ENCODE measurements around the gene FAM20C. TPM values are rescaled to one million over a fixed set of nuclear protein-coding genes. Genes with fewer than 3 reads are reported as not detected.

The FAM20C gene
- total RNA-seq, 1 donor from 2014 or later, result 23.4 TPM

DNA sequence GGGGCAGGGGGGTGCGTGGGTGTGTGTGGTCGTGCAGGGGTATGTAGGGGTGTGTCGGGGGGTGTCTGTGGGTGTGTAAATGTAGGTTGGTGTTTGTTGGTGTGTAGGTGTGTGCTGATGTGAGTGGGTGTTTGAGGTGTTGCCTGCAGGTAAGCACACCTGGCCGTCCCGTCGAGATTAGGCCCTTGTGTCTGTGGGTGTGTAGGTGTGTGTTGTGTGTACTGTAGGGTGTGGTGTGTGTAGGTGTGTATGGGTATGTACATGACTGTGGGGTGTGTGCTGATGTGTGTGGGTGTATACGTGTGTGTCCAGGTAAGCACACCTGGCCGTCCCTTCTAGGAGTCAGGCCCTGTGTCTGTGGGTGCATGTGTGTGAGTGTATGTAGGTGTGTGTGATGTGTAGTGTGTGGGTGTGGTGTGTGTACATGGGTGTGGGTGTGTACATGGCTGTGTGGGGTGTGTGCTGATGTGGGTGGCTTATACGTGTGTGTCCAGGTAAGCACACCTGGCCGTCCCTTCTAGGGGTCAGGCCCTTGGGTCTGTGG, 15.8 kb downstream of the FAM20C start:
- DNase-seq (ENCODE audit: low spot score), result no peak

DNA sequence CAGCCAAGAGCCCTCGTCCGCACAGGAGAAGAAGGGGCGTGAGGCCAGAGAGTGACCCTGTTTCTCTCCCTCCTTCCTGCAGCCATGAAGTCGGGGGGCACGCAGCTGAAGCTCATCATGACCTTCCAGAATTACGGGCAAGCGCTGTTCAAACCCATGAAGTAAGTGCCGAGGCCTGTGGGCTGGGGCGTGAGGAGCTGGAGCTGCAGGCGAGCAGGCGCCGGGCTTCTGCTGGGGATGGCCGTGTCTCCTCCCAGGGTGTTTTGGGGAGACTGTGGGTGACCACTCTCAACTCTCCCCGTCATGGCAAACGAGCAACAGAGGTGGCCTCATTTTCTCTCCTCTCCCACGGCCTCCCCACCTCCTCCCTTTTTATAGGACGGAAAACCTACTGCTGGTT, 16.4 kb downstream of the FAM20C start:
- no peak for DNase-seq (ENCODE audit: low spot score)

DNA sequence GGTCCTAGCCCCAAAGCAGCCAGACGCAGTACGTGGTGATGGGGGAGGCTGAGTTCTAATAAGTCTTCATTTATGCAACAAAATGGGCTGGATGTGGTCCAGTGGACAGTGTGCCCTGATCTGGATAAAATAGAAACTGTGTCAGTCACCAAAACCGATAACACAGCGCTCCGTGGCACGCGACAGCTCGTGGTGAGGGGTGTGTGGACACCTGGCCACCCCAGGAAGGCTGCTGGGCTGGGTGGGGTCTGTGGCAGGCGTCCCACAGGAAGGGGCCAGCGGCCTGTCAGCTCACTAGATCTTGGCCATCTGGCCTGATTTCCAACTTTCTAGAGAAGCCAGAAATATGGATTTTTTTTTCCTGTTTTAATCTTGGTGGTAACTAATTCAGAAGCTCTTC, 17.0 kb downstream of the FAM20C start:
- no peak for DNase-seq (ENCODE audit: low spot score)

DNA sequence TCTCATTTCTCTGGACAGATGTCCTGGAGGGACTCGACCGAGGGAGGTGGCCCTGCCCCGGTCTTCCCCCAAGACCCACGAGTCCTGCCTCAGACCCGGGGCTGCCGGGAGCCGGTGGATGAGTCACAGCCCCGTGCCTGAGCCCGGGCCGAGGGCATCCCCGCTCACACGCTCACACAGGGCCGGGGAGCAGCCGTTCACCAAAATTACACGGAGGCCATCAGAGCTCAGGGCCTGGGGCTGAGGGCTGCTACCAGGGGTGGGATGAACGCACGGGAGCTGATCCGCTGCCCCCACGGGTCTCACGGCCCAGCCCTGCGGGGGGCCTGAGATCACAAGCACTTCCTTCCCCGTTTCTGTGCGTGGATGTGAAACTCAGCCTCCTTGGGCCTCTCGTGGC, 17.5 kb downstream of the FAM20C start:
- DNase-seq (ENCODE audit: low spot score), result no peak

DNA sequence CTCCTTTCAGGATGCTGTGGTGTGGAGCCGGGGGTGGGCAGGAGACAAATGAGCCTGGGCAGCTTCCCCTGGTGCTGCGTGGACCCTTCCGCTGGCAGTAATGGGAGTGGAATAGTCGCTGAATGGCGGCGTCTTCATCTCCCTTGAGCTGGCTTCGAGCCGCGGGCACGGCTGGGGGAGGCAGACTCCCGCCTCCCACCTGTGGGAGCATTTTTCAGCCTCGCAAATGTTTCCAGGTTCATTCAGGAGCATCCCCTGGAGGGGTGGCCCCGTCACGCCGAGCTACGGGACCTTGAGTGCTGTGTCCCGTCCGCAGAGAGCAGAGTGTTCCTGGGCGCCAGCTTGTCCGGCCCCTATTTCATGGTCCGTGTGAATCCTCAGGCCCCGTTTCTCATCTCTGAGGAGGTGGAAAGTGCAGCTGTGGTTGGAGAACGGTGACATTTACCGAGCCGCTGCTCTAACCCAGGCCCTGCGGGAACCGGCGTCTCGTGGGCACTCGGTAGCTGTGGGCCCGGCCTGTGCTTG, 18.1 kb downstream of the FAM20C start:
- DNase-seq (ENCODE audit: low spot score), result no peak

DNA sequence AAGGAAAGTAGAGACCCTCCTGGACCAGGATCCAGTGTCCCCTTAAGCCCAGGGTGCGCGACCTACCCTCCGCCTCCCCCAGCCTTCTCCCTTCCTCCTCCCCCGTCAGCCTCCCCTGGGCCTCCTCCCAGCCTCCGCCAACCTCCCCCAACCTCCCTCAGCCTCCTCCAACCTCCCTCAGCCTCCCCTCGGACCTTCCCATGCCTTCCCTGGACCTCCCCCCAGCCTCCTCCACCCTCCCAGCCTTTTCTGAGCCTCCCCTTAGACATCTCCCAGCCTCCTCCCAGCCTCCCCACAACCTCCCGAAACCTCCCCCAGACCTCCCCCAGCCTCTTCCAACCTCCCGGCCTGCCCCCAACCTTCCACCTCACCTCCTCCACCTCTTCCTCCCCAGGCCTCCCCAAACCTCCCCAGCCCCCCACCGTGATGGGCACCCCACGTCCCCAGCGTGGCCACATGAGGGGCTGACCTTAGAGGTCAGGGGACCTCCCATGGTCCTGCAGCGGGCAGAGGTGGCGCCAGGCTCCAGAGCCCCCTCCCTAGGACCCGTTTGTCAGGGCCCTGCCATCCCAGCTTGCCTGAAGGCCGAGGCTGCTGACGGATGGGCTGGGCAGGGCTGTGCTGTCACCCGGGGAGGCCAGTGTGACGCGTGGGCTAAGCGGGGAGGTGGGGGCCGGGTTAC, 18.8 kb downstream of the FAM20C start:
- DNase-seq (ENCODE audit: low spot score), result no peak

DNA sequence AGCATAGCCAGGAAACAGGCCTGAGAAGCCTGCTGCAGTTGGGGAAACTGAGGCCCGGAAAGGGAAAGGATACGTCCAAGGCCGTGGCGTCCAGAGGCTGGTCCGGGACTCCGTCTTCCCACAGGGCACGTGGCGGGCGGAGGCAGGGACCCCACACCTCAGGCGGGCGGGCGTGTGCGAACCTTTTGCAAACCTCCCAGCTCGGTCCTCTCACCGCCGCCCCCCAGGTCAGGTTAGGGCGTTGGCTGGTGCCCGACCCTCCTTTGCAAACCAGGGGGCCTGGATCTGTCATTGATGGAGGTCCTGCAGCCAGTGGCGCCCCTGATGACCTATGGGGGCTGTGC, 19.3 kb downstream of the FAM20C start:
- no peak for DNase-seq (ENCODE audit: low spot score)

DNA sequence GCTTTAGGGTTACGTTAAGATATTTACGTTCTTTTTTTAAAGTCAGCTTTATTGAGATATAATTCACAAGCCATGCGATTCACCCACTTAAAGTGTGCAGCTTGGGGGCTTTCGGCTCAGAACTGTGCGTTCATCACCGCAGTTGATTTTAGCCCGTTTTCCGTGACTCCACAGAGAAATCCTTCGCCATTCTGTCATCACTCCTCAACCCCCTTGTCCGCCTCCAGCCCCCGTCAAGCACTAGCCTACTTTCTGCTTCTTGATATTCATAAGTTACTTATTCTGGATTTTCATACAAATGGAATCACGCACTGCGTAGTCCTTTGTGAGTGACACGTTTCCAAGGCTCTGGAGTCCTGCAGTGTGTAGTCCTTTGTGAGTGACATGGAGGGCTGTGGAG, 20.4 kb downstream of the FAM20C start:
- no peak for DNase-seq (ENCODE audit: low spot score)

DNA sequence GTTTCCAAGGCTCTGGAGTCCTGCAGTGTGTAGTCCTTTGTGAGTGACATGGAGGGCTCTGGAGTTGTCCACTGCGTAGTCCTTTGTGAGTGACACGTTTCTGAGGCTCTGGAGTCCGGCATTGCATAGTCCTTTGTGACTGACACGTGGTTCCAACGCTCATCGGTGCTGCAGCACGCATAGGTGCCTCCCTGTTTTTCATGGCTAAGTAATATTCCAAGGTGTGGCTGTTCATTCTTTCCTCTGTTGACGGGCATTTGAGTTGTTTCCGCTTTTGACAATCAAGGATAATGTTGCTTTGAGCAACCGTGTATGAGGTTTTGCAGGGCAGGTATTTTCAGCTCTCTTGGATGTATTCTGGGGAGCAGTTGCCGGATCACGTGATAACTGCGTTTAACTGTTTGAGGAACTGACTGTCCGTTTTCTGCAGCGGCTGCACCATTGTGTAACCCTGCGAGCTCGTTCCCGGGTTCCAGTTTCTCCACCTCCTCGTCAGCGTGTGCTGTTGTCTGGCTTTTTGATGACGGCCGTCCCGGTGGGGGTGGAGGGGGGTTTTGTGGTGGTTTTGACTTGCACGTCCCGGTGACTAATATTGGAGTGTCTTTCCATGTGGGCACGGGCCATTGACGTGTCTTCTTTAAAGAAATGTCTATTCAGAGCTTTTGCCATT, 21.1 kb downstream of the FAM20C start:
- DNase-seq (ENCODE audit: low spot score), result no peak

DNA sequence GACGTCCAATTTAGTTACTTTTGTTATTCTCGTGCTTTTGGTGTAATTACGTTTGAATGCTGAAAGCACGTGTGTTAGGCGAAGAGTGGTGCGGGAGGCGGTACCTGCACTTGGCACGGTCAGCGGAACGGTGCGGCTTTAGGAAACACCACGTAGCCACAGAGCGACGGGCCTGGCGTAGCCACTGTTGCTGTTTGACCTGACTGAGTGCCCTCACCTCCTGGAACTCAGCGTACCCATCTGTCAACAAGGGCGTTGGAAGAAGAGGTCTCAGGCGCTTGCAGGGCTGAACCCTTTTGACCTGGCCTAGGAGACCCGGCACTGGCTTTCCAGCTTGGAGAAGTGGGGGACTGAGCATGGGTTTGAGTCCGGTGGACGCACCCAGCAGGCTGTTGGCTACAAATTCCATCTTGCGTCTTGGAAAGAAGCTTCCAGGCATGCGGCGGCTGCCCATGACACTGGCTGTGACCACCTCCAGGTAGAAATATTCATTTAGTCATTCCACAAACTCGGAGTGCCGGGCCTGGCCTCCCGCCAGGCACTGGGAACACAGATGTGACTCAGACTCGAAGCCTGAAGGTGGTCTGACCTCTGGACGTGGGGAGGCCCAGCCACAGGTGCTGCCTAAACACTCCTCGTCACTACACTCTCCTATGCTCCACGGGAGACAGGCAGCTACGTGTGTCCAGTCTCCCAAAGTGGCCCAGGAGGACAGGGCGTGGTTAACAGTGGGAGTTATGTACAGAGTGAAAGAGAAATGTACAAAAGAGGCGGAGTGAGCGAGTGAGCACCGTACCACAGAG, 22.2 kb downstream of the FAM20C start:
- no peak for DNase-seq (ENCODE audit: low spot score)

DNA sequence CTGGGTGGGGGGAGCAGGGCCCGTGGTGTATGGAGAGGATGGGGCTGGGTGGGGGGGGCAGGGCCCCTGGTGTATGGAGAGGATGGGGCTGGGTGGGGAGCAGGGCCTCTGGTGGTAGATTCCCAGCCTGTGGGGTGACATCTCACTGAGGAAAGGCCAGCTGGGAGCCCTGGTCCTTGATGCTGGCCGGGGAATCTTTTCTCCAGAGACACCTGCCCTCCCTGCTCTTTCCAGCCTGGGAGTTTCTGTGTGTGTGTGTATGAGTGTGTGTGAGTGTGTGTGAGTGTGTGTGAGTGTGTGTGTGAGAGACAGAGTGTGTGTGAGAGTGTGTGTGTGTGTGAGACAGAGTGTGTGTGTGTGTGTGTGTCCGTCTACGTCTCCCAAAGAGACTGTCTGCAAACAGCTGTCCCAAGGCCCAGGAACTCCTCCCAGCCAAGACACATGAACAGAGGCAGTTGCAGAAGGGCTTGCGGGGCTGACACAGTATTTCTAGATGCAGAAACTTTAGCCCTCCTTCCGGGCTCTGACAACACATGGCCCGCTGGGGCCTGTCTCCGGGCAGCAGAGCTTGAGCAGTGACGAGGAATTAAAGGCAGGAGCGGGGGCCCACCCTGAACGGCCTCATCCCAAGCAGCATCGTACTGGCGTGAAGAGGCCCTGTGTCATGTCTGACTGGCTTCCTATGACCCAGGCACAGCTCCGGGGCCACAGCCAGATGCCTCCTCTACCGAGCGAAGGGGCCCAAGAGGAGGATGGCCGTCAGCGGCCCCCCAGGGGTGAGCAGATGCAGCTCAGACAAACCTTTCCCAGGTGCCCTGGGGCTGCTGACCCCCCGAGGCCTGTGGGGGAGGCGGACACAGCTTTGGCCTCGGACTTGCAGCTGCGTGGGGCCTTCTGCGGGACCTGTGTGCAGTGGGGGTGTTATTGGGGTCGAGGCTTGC, 24.3 kb downstream of the FAM20C start:
- peak; percentile 94 for DNase-seq (ENCODE audit: low spot score)

DNA sequence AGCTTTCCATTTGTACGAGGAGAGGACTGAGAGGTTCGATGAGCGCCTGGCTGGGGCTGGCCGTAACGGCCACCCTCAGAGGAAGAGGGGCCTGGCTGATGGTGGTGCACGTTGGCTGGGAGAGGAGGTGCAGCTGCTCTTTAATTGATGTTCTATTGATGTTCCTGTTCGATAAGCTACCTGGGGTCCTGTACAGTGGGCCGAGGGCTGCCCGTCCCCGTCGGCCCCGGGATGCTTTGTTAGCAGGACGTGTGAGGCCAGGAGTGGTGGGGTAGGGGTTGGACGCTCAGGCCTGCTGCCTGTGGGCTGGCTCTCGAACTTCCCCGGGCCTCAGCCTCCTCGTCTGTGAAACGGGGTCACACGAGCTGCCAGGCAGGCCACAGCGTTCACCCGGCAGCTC, 25.4 kb downstream of the FAM20C start:
- DNase-seq (ENCODE audit: low spot score), result no peak

DNA sequence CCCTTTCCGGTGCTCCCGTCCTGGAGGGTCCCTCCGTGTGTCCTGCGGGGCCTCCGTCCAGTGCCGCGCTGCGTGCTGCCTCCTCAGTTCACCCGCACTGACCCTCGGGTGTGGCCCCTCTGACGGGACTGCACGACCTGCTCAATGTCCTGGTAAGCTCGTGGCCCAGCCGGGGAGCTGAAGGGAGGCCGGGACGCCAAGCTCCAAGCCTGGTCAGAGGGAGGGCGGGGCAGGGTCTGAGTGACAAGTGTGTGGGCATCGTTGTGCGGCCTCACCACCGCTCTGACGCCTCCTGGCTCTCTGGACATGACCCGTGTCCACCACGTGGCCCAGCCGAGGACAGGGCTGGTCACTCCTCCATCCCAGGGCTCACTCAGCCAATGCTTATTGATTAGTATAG, 25.9 kb downstream of the FAM20C start:
- DNase-seq (ENCODE audit: low spot score), result no peak

DNA sequence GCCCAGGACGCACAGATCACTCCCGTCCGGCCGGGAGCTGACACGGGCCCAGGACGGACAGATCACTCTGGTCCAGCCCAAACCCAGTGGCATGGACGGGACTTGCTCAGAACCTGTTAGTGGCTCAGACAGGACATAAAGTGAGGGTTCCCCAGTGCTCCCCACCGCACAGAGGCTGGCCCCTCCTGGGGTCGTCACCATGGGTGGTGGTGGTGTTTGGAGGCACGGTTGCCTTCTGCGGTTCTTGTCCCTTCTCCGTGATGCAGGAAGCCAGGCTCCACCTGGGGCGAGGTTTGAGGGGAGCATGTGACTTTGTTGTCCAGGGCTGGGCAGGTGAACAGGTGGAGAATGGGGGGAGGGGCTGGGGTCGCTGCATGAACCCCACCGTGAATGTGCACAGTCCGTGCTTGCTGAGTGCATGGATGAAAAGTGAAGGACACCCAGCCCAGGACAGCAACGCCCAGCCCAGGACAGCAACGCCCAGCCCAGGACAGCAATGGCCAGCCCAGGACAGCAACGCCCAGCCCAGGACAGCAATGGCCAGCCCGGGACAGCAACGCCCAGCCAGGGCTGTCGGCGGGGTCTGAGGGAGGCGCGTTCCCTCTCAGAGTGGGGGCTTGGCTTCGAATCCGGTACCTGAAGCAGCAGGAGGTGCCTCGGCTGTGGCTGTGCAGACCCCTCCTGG, 26.7 kb downstream of the FAM20C start:
- no peak for DNase-seq (ENCODE audit: low spot score)

DNA sequence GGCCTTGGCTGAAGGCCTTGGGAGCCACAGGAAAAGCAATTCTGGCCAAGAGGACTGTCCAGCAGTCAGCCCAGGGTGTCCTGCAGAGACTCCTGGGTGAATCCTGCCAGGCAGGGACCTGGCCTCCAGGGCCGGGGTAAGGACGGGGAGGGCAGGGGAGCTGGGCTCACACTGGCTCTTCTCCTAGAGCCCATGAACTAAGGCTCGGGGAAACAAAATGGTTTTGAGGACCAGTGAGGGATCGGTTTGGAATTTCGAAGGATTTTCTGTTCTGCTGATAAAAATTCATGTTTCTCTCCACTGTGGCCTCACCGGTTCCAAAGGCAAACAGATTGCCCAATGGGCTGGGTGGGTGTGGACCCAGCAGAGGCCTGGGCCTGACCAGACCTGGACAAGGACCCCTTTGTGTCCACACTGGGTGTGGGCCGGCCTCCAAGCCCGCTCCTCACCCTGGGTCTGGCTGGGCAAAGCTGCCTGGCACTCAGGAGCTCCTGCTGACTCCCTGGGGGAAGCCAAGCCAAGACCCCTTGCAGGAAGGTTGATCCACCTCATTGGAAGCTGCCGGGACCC, 27.3 kb downstream of the FAM20C start:
- peak; percentile 77 for DNase-seq (ENCODE audit: low spot score)

DNA sequence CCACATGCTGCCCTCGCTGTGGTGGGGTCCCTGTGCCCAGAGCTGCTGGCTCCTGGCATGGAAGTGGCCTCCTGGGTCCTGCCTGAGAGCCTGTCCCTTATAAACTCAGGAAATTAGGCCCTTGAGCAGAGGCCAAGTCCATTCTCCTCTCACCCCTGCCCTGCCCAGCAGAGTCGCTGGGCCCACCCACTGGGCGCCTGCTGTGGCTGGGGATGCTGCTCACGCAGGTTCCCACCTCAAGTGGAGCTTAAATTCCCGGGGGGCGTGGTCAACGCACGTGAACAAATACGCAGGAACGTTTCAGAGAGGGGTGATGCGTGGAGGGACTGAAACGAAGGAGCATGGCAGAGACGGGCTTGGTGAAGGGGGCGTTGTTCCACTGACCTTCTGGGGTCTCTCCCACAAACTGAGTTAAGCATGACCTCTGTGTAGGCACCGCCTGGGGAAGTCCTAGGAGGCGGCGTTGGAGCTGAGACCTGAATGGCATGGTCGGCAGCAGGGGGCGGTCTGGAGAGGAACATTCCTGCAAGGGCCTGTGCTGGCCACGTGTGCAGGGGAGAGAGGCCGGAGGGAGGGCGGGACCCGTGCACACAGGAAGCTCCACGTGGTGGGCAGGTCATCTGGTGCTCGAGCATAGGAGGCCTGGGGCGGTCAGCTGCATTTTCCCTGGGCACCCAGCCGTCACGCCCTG, 27.9 kb downstream of the FAM20C start:
- peak; percentile 79 for DNase-seq (ENCODE audit: low spot score)

DNA sequence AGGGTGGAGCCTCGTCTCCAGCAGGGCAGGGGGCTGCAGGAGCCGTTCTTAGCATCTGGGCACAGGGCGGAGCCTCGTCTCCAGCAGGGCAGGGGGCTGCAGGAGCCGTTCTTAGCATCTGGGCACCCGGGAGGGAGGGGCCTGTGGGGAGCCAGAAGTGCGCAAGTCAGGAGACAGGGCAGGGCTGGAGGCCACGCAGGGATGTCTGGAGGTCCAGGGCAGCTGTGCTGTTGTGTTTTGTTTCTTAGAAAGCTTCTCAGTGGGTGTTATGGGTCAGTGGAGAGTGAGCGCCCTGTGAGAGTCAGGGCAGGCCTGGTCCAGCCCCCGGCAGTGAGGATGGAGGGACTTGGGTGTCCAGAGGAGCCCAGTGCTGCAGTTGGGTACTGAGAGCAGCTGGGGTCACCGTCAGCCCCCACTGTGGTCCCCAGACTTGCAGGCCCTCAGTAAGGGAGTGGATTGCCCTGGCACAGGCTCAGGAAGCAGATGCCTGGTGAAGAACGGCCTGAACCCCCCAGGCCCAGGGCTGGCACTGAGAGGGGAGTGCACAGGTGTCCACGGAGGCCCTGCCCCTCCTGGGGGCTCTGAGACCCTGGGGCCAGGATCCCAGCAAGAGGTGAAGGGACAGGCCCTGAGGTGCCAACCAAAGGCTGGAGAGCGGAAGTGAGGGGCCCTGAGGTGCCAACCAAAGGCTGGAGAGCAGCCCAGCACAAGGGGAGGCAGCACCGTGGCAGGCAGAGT, 29.8 kb downstream of the FAM20C start:
- peak; percentile 77 for DNase-seq (ENCODE audit: low spot score)

DNA sequence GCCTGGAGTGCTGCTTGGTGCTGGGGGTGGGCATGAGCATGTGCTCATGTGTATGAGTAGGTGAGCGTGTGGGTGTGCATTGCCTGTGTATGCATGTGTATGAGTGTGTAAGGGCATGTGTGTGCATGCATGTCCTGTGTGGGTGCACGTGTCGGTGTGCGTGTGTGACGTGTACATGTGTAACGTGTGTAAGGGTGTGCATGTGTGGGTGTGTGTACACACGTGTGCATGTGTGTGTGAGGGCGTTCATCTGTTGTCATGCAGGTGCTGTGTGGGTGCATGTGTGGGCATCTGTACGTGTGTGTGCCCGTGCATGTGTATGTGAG, 30.3 kb downstream of the FAM20C start:
- no peak for DNase-seq (ENCODE audit: low spot score)
